ENCODE data around the gene GRID1.

DNA sequence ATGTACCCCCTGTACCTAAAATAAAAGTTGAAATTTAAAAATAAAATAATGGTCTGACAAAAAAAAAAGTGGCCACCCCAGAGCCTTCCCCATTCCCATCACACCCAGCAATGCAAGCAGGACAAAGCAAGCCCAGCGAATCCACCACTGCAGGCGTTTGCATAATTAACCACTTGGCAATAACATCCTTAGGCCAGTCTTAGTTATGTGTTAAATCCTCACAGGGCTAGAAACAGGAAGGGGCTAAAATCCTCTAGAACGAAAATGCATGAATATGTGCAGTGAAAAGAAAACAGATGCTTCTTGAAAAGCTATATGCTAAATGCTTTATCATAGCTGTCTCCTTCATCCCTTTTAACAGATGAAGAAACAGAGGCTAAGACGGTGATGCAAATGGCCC is 229.7 kb downstream of the GRID1 start:
- TF ChIP-seq CTCF (IDR thresholded peaks at IDR 0.05) (no peak), POLR2A (IDR thresholded peaks at IDR 0.05) (no peak)

All from breast epithelium (tissue), 3 donors.